ENCODE results near the gene XPR1.

Gene XPR1

GRCh38 chr1:180907313-180908055 lies 275.7 kb downstream of the XPR1 start:
- H3K4me3 ChIP-seq (replicated peaks; ENCODE audit: low read depth, low read length) = no peak overlapping the region
- no peaks in the 10 kb centered on the region for H3K36me3 ChIP-seq (ENCODE audit: control insufficient read depth, insufficient read depth, low read length)
- no peak for DNase-seq (ENCODE audit: extremely low read depth, insufficient read length)
- no peak for TF ChIP-seq CTCF (IDR thresholded peaks at IDR 0.05; ENCODE audit: insufficient read depth, low read length, poor library complexity, severe bottlenecking)
- no peaks in the 10 kb centered on the region for H3K27me3 ChIP-seq (replicated peaks; ENCODE audit: control insufficient read depth, insufficient read depth, low read length)

DNA sequence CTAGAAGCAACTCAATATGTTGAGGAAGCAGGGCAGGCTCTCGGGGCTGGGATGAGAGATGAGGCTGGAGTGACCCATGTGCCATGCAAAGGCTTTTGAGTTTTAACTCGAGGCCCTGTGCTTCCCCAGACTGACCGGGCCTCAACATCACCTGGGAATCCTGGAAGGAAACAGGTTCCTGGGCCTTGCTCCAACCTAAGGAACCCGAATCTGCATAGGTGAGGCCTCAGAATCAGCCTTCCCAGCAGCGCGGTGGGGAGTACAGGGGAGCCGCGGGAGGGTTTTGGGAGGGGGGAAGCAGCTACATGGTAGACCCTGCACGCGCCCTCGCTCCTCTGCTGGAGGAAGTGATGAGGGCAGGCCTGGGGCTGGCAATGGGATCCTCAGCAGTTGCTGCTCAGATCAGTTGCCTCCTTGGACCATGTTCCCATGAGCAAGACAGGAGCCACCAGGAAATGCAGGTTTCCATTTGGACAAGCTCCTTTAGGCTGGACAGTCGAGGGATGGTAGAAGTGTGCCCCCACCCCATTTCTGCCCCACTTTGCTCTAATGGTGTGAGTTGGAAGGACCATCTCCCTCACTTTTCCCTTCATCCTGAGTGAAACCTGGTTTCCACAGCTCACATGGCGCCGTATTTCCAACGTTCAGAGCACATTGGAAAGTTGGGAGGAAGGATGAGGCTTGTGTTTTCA lies 276.4 kb downstream of the XPR1 start:
- no peak for TF ChIP-seq CTCF (IDR thresholded peaks at IDR 0.05; ENCODE audit: insufficient read depth, low read length, poor library complexity, severe bottlenecking)
- H3K36me3 ChIP-seq (ENCODE audit: control insufficient read depth, insufficient read depth, low read length) = no peaks in the 10 kb centered on the region
- no peak for DNase-seq (ENCODE audit: extremely low read depth, insufficient read length)
- H3K4me3 ChIP-seq (replicated peaks; ENCODE audit: low read depth, low read length) = no peak overlapping the region
- H3K27me3 ChIP-seq (replicated peaks; ENCODE audit: control insufficient read depth, insufficient read depth, low read length) = no peaks in the 10 kb centered on the region

DNA sequence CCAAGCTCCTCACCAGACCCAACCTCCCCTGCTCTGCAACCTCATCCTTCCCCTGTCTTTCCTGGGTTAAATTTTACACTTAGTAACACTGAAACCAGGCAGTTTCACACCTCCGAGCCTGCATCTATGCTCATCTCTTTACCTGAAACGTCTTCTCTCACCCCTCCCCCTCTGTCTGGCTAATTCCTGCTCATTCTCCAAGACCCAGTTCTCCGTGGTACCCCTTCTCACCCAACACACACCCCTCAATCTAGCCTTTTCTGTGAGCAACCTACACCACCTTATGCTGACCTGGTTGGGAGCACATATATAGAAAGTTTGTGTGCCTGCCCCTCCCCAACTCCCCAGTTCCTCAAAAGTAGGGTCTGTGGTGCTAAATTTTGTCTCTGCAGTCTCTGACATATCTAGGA lies 277.2 kb downstream of the XPR1 start:
- DNase-seq (ENCODE audit: extremely low read depth, insufficient read length) = no peak
- TF ChIP-seq CTCF (IDR thresholded peaks at IDR 0.05; ENCODE audit: insufficient read depth, low read length, poor library complexity, severe bottlenecking) = no peak

GRCh38 chr1:180909462-180909976 lies 277.7 kb downstream of the XPR1 start:
- Histone ChIP-seq H3K36me3 (ENCODE audit: control insufficient read depth, insufficient read depth, low read length) (no peaks in the 10 kb centered on the region), H3K27me3 (replicated peaks; ENCODE audit: control insufficient read depth, insufficient read depth, low read length) (no peaks in the 10 kb centered on the region), H3K4me3 (replicated peaks; ENCODE audit: low read depth, low read length) (no peak overlapping the region)
- DNase-seq (ENCODE audit: extremely low read depth, insufficient read length) = no peak
- no peak for TF ChIP-seq CTCF (IDR thresholded peaks at IDR 0.05; ENCODE audit: insufficient read depth, low read length, poor library complexity, severe bottlenecking)

More for the DNA sequence above, 277.2 kb downstream of the XPR1 start:
- H3K36me3 ChIP-seq (ENCODE audit: control insufficient read depth, insufficient read depth, low read length) = no peaks in the 10 kb centered on the region
- H3K27me3 ChIP-seq (replicated peaks; ENCODE audit: control insufficient read depth, insufficient read depth, low read length) = no peaks in the 10 kb centered on the region
- H3K4me3 ChIP-seq (replicated peaks; ENCODE audit: low read depth, low read length) = no peak overlapping the region; the same call in 1 of the 2 replicates

DNA sequence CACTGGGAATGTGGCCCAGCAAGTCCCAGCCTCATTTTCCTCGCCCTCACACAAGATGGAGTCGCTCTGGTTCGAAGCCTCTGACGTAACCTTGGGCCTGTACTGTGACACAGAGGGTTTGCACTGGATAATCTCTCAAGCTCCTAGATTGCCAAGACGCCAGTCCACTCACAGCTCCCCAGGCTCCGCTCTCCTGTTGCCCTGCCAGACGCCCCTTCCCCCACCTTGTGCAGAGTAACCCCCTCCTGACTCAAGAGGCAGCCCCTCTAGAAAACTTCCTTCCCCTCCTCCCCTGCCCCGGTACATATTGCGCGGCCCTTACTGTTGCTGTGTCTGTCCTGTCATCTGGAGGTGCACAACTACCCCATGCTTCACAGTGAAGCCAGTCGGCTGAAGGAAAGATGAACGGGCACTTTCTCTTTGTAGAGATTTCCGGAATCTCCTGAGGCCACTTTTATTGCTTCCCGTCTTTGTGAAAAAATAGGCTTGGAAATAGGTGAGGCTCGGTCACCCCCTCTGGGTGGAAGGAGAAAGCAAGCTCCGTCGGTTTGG lies 279.9 kb downstream of the XPR1 start:
- no peak for TF ChIP-seq CTCF (IDR thresholded peaks at IDR 0.05; ENCODE audit: insufficient read depth, low read length, poor library complexity, severe bottlenecking)
- peak overlapping the region; percentile 41; the same call in 1 of the 2 replicates for H3K4me3 ChIP-seq (replicated peaks; ENCODE audit: low read depth, low read length)
- DNase-seq (ENCODE audit: extremely low read depth, insufficient read length) = no peak
- no peaks in the 10 kb centered on the region for H3K36me3 ChIP-seq (ENCODE audit: control insufficient read depth, insufficient read depth, low read length)
- no peaks in the 10 kb centered on the region for H3K27me3 ChIP-seq (replicated peaks; ENCODE audit: control insufficient read depth, insufficient read depth, low read length)
